Naive thymus-derived CD4-positive, alpha-beta T cell (primary cell): ENCODE results near the gene CXCL5. TPM values are rescaled to one million over a fixed set of nuclear protein-coding genes. Genes with fewer than 3 reads are reported as not detected.
"Not testable (repeated sequence)": the region's sequence is repeated elsewhere in the genome, so short reads cannot be mapped to it uniquely, and the experiment has no call there.

ENCODE experiments used
- ATAC-seq: fragments of 150-1000 bp; cut with Tn5 transposase; 2 replicates; pipeline ENCODE4 v1.10.0; 2021; ENCODE audit warnings: mild to moderate bottlenecking, moderate library complexity
- CTCF ChIA-PET: fragments of 350-600 bp; sonication (Branson Sonifier 250); formaldehyde crosslinking; loops from one replicate; lab custom pipeline; 2021; ENCODE audit warnings: antibody characterized with exemption; lab: Charles Lee
- POLR2A ChIA-PET: fragments of 350-600 bp; sonication (Branson Sonifier 250); formaldehyde crosslinking; loops from one replicate; lab custom pipeline; 2021; ENCODE audit warnings: antibody characterized with exemption, inconsistent platforms; lab: Charles Lee
- DNase-seq, 9 donors: peaks; one replicate each; pipeline versions ENCODE4 v3.0.0 to v3.0.0-alpha.2; 2020 to 2022; ENCODE audit warnings: mixed read lengths in 1 of 9
- H3K27ac ChIP-seq: one replicate; pipeline ENCODE4 v1.7.0; 2013; ENCODE audit warnings: mild to moderate bottlenecking, low read depth, low read length, moderate library complexity
- H3K27me3 ChIP-seq, 2 donors: one replicate each; pipeline ENCODE4 v1.7.0; 2013; ENCODE audit warnings: low read length in 2 of 2, mild to moderate bottlenecking in 2 of 2, moderate library complexity in 2 of 2; ENCODE audit not compliant: control insufficient read depth in 2 of 2, insufficient read depth in 2 of 2
- H3K36me3 ChIP-seq, 3 experiments: 1 replicate in 2 of 3; 2 replicates in 1 of 3; pipeline ENCODE4 v1.7.0; 2013; ENCODE audit warnings: low read length in 3 of 3, mild to moderate bottlenecking in 3 of 3, moderate library complexity in 1 of 3; ENCODE audit not compliant: insufficient read depth in 3 of 3, control insufficient read depth in 2 of 3
- H3K4me1 ChIP-seq, 2 donors: one replicate each; pipeline ENCODE4 v1.7.0; 2013; ENCODE audit warnings: low read length in 2 of 2, mild to moderate bottlenecking in 2 of 2, moderate library complexity in 1 of 2; ENCODE audit not compliant: control insufficient read depth in 2 of 2, insufficient read depth in 2 of 2
- H3K4me3 ChIP-seq: 2 replicates; pipeline ENCODE4 v1.7.0; 2013; ENCODE audit warnings: mild to moderate bottlenecking, low read length
- H3K9me3 ChIP-seq, 3 experiments: 1 replicate in 2 of 3; 2 replicates in 1 of 3; pipeline ENCODE4 v1.7.0; 2013; ENCODE audit warnings: low read length in 3 of 3; ENCODE audit not compliant: control insufficient read depth in 2 of 3
- H3K27ac Mint-ChIP-seq, 9 donors: one replicate each; pipeline ENCODE4 v1.8.0; 2020 to 2022; ENCODE audit warnings: mixed read lengths in 9 of 9, mild to moderate bottlenecking in 8 of 9, moderate library complexity in 5 of 9, inconsistent platforms in 2 of 9
- H3K27me3 Mint-ChIP-seq, 5 donors: one replicate each; pipeline ENCODE4 v1.8.0; 2021 to 2022; ENCODE audit warnings: mixed read lengths in 5 of 5, mild to moderate bottlenecking in 1 of 5
- H3K36me3 Mint-ChIP-seq, 5 donors: one replicate each; pipeline ENCODE4 v1.8.0; 2020 to 2022; ENCODE audit warnings: mixed read lengths in 5 of 5, mild to moderate bottlenecking in 3 of 5, inconsistent platforms in 1 of 5
- H3K4me1 Mint-ChIP-seq, 7 donors: one replicate each; pipeline ENCODE4 v1.8.0; 2020 to 2022; ENCODE audit warnings: mixed read lengths in 7 of 7, mild to moderate bottlenecking in 3 of 7, inconsistent platforms in 1 of 7
- H3K4me3 Mint-ChIP-seq, 10 donors: one replicate each; pipeline ENCODE4 v1.8.0; 2020 to 2022; ENCODE audit warnings: mild to moderate bottlenecking in 10 of 10, mixed read lengths in 10 of 10, moderate library complexity in 6 of 10, inconsistent platforms in 2 of 10
- H3K9me3 Mint-ChIP-seq, 11 donors: one replicate each; pipeline ENCODE4 v1.8.0; 2020 to 2022; ENCODE audit warnings: mixed read lengths in 11 of 11, mild to moderate bottlenecking in 4 of 11, inconsistent platforms in 1 of 11, moderate library complexity in 1 of 11
- intact Hi-C, 2 donors: fragments of 100-400 bp; cut with micrococcal nuclease; formaldehyde crosslinking; loops; one replicate each; pipeline ENCODE4 v1.15.1; 2023
- polyA plus RNA-seq, 2 donors: library from polyadenylated mRNA; unstranded; fragments of 300-500 nt; fragmentation: Illumina TruSeq; gene quantifications; one replicate each; pipeline ENCODE4 v1.2.3, GENCODE V29; 2021
- total RNA-seq, 6 experiments: library from RNA in 5 of 6; stranded (reverse) in 5 of 6; gene quantifications; 1 replicate in 5 of 6; 2 replicates in 1 of 6; pipeline ENCODE4 v1.2.3 and lab custom pipeline; 2021 to 2026

Gene CXCL5
- total and polyA plus RNA-seq, 7 experiments from 2014 or later, result 0.29 TPM; not detected in 6

GRCh38 chr4:73989928-73990327 is 8.5 kb downstream of the CXCL5 start:
- Mint-ChIP-seq H3K9me3 (peaks cover 0 to 3% (median 0%) of the 10 kb centered on the region in 11 donors), H3K4me1 (no peaks in the 10 kb centered on the region), H3K36me3 (no peaks in the 10 kb centered on the region), H3K27me3 (peaks cover 3 to 6% (median 4%) of the 10 kb centered on the region in 5 donors), H3K27ac (no peak overlapping the region), H3K4me3 (no peak overlapping the region)
- Histone ChIP-seq H3K4me1 (no peaks in the 10 kb centered on the region), H3K4me3 (no peak overlapping the region), H3K27ac (no peak overlapping the region), H3K27me3 (no peaks in the 10 kb centered on the region), H3K36me3 (no peaks in the 10 kb centered on the region), H3K9me3 (no peaks in the 10 kb centered on the region)
- no peak for ATAC-seq
- CTCF ChIA-PET, result no interaction called here
- no peak for DNase-seq
- intact Hi-C loops, result no loop called here
- POLR2A ChIA-PET, result no interaction called here

DNA sequence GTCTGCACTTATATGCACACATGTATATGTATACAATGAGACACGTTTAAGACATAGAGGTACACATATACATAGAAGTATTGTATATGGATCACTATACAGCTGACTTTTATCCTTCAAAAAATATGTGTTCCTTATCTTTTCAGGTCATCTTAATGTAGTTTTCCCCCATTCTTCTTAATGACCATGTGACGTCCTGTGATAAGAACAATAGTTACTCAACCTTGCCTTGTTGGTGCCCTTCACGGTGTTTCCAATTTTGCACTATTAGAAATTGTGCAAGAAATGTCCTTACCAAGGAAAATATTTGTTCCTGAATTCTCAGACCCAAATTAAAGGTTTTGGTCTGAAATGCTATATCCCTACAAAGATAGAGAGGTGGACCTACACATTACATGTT is 9.4 kb downstream of the CXCL5 start:
- Mint-ChIP-seq H3K27me3 (peaks cover 0 to 4% (median 3%) of the 10 kb centered on the region in 5 donors), H3K9me3 (peaks cover 0 to 1% (median 0%) of the 10 kb centered on the region in 11 donors), H3K36me3 (no peaks in the 10 kb centered on the region), H3K27ac (no peak overlapping the region), H3K4me1 (no peaks in the 10 kb centered on the region), H3K4me3 (no peak overlapping the region)
- H3K9me3 ChIP-seq, result no peaks in the 10 kb centered on the region
- CTCF ChIA-PET, result no interaction called here
- H3K4me3 ChIP-seq, result no peak overlapping the region
- intact Hi-C loops, result no loop called here
- H3K27me3 ChIP-seq, result no peaks in the 10 kb centered on the region
- no peaks in the 10 kb centered on the region for H3K4me1 ChIP-seq
- ATAC-seq (no peak), DNase-seq (no peak)
- H3K27ac ChIP-seq, result no peak overlapping the region
- no peaks in the 10 kb centered on the region for H3K36me3 ChIP-seq
- POLR2A ChIA-PET, result no interaction called here

- Mint-ChIP-seq H3K27ac (no peak within 1 kb of the TSS), H3K4me1 (no peaks in the 10 kb centered on the region), H3K4me3 (no peak within 1 kb of the TSS), H3K27me3 (peaks cover 0 to 4% (median 2%) of the 10 kb centered on the region in 5 donors), H3K9me3 (peaks cover 0 to 1% (median 0%) of the 10 kb centered on the region in 11 donors), H3K36me3 (no peaks in the 10 kb centered on the region)
- Histone ChIP-seq H3K27ac (no peak within 1 kb of the TSS), H3K36me3 (no peaks in the 10 kb centered on the region), H3K9me3 (no peaks in the 10 kb centered on the region), H3K27me3 (no peaks in the 10 kb centered on the region), H3K4me3 (no peak within 1 kb of the TSS), H3K4me1 (no peaks in the 10 kb centered on the region)
- intact Hi-C loops, result no loop called here
- ChIA-PET CTCF (no interaction called here), POLR2A (no interaction called here)
- ATAC-seq, result no peak
- DNase-seq, result no peak
These were observed 10.4 kb downstream of the CXCL5 start, which contains the start of gene PPBP for GRCh38 chr4:73988061-73988460. Gene PPBP, minus strand, starts transcription at chr4:73988190. Its CDS starts 87 bp downstream, at chr4:73988103.

- Histone ChIP-seq H3K4me3 (no peak overlapping the region), H3K4me1 (no peaks in the 10 kb centered on the region), H3K36me3 (no peaks in the 10 kb centered on the region), H3K27me3 (no peaks in the 10 kb centered on the region), H3K9me3 (no peaks in the 10 kb centered on the region), H3K27ac (no peak overlapping the region)
- Mint-ChIP-seq H3K36me3 (no peaks in the 10 kb centered on the region), H3K4me1 (no peaks in the 10 kb centered on the region), H3K4me3 (no peak overlapping the region), H3K27ac (no peak overlapping the region), H3K9me3 (peaks cover 0 to 2% (median 0%) of the 10 kb centered on the region in 11 donors), H3K27me3 (peaks cover 3 to 8% (median 6%) of the 10 kb centered on the region in 5 donors)
- POLR2A ChIA-PET, result no interaction called here
- no peak for DNase-seq
- intact Hi-C loops, result no loop called here
- ATAC-seq, result no peak
- CTCF ChIA-PET, result no interaction called here
These were observed 13.0 kb downstream of the CXCL5 start for GRCh38 chr4:73985528-73985852.

DNA sequence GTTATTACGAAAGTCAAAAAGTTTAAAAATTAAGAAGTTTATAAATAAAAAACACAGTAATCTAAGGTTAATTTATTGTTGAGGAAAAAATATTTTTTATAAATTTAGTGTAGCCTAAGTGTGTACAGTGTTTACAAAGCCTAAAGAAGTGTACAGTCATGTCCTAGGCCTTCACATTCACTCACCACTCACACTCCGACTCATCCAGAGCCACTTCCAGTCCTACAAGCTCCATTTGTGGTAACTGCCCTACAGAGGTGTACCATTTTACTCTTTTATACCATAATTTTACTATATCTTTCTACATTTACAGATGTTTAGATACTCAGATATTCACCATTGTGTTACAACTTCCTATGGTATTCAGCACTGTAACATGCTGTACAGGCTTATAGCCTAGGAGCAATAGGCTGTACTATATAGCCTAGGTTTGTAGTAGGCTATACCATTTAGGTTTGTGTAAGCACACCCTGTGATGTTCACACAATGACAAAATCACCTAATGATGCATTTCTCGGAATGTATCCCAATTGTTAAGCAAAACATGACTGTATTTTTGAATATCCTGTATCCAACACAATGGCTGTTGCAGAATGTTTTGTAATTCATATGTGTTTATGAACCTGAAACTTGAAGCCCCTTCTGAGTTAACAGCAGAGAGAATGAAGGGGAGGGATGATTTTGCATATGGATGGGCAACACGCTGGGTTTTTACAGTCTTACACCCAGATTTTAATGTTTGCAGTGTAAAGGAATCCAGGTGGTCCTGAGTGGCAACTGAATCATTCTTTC is 13.5 kb downstream of the CXCL5 start:
- intact Hi-C loops, result no loop called here
- ChIA-PET CTCF (no interaction called here), POLR2A (no interaction called here)
- Mint-ChIP-seq H3K36me3 (no peaks in the 10 kb centered on the region), H3K4me1 (no peaks in the 10 kb centered on the region), H3K27ac (no peak overlapping the region), H3K4me3 (no peak overlapping the region), H3K9me3 (peaks cover 0 to 2% (median 0%) of the 10 kb centered on the region in 11 donors), H3K27me3 (peaks cover 3 to 13% (median 11%) of the 10 kb centered on the region in 5 donors)
- no peaks in the 10 kb centered on the region for H3K9me3 ChIP-seq
- DNase-seq (no peak), ATAC-seq (no peak)
- no peaks in the 10 kb centered on the region for H3K4me1 ChIP-seq
- no peaks in the 10 kb centered on the region for H3K36me3 ChIP-seq
- H3K27ac ChIP-seq, result no peak overlapping the region
- H3K4me3 ChIP-seq, result no peak overlapping the region
- no peaks in the 10 kb centered on the region for H3K27me3 ChIP-seq

DNA sequence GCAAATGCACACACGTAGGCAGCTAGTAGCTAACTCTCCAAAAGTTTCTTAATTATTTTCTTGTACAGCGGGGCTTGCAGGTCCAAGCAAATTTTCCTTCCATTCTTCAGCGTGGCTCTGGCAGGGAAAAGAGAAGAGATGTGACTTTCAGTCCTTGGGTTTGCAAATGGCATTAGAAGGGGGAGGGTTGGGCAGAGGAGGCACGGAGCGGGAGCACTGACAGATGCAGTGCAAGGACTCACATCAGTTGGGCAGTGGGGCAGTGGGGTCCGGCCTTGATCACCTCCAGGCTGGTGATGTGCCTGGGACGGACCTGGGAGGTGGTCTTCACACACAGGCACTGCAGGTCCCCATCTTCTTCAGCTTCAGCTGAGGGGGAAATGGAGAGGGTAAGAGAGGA is 17.3 kb downstream of the CXCL5 start:
- H3K9me3 Mint-ChIP-seq, DNase-seq, H3K36me3 Mint-ChIP-seq, H3K4me1 ChIP-seq, H3K4me3 Mint-ChIP-seq, POLR2A ChIA-PET, H3K27ac ChIP-seq, H3K4me1 Mint-ChIP-seq, H3K9me3 ChIP-seq, H3K4me3 ChIP-seq, intact Hi-C loops, H3K27me3 ChIP-seq, H3K36me3 ChIP-seq, H3K27ac Mint-ChIP-seq, CTCF ChIA-PET, ATAC-seq: not testable (repeated sequence)
- H3K27me3 Mint-ChIP-seq, result peaks cover 3 to 14% (median 11%) of the 10 kb centered on the region in 5 donors

GRCh38 chr4:73979407-73979957 is 19.0 kb downstream of the CXCL5 start:
- Mint-ChIP-seq H3K9me3 (peaks cover 0 to 16% (median 5%) of the 10 kb centered on the region in 11 donors), H3K4me1 (no peaks in the 10 kb centered on the region), H3K27ac (no peak overlapping the region), H3K36me3 (no peaks in the 10 kb centered on the region), H3K4me3 (no peak overlapping the region), H3K27me3 (peaks cover 3 to 14% (median 11%) of the 10 kb centered on the region in 5 donors)
- peaks cover 0 to 8% (median 0%) of the 10 kb centered on the region in 3 experiments for H3K9me3 ChIP-seq
- intact Hi-C loops, result no loop called here
- CTCF ChIA-PET, result no interaction called here
- ATAC-seq, result no peak
- no peak for DNase-seq
- H3K27ac ChIP-seq, result no peak overlapping the region
- H3K27me3 ChIP-seq, result no peaks in the 10 kb centered on the region
- H3K4me3 ChIP-seq, result no peak overlapping the region
- POLR2A ChIA-PET, result no interaction called here
- no peaks in the 10 kb centered on the region for H3K4me1 ChIP-seq
- no peaks in the 10 kb centered on the region for H3K36me3 ChIP-seq
